SIG-M5 (cell line): ENCODE results near the gene IBTK.
"Not testable (repeated sequence)": the region's sequence is repeated elsewhere in the genome, so short reads cannot be mapped to it uniquely, and the experiment has no call there.

Experiments
- DNase-seq: peaks from one replicate; lab custom pipeline; 2025; lab: John Stamatoyannopoulos, UW

Gene IBTK

GRCh38 chr6:82176616-82177015, 70.9 kb downstream of the IBTK start:
- no peak for DNase-seq

GRCh38 chr6:82172594-82172993, 75.0 kb downstream of the IBTK start:
- no peak for DNase-seq

GRCh38 chr6:82169138-82169876, 78.2 kb downstream of the IBTK start:
- no peak for DNase-seq

GRCh38 chr6:82166493-82166892, 81.1 kb downstream of the IBTK start:
- DNase-seq: no peak

- DNase-seq: no peak
These were observed 87.1 kb downstream of the IBTK start for GRCh38 chr6:82160255-82160990.

- not testable (repeated sequence) for DNase-seq
These were observed 94.8 kb downstream of the IBTK start for GRCh38 chr6:82152786-82153185.

- DNase-seq: not testable (repeated sequence)
These were observed 96.4 kb downstream of the IBTK start for GRCh38 chr6:82151147-82151546.

GRCh38 chr6:82145926-82146452, 101.6 kb downstream of the IBTK start:
- no peak for DNase-seq

- DNase-seq: no peak
These were observed 102.6 kb downstream of the IBTK start for GRCh38 chr6:82144852-82145340.

- no peak for DNase-seq
These were observed 103.3 kb downstream of the IBTK start for GRCh38 chr6:82144007-82144851.

- DNase-seq: no peak
These were observed 104.5 kb downstream of the IBTK start for GRCh38 chr6:82143041-82143481.

GRCh38 chr6:82142524-82142923, 105.0 kb downstream of the IBTK start:
- no peak for DNase-seq

GRCh38 chr6:82138075-82138791, 109.3 kb downstream of the IBTK start:
- DNase-seq: no peak

- no peak for DNase-seq
These were observed 116.1 kb downstream of the IBTK start for GRCh38 chr6:82131441-82131840.

GRCh38 chr6:82129797-82130196, 117.7 kb downstream of the IBTK start:
- no peak for DNase-seq

GRCh38 chr6:82128973-82129372, 118.6 kb downstream of the IBTK start:
- not testable (repeated sequence) for DNase-seq

- DNase-seq: no peak
These were observed 123.9 kb downstream of the IBTK start for GRCh38 chr6:82123632-82124031.
